ENCODE measurements around the gene FRMD1. TPM values are rescaled to one million over a fixed set of nuclear protein-coding genes. Genes with fewer than 3 reads are reported as not detected.

Gene FRMD1
- total RNA-seq, 1 donor from 2014 or later: not detected

DNA sequence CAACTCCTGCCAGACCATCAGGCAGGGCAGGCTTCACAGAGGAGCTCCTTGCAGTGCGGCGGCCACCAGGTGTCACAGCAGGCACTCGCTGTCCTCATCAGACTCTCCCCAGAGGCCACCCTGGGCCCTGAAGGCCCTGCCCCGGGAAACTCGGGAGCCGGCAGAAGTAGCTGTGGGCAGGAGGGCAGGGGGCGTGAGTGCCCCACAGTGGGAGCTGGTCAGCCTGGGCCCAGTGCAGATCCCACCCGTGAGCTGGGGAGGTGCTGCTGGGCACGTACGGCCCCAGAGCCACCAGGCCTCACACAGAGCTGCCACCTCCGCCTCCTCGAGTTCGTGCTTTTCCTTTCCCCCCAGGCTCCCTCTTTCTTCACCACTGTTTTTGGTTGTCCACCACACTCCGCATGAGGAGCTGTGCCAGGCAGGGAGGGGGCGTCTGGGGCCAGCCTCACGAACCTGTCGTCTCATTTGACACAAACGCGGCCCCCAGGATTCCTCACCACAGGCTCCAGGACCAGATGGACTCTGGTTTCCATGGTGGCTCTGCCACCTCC is 33.8 kb downstream of the FRMD1 start:
- H3K9ac ChIP-seq (ENCODE audit: low read length): no peak overlapping the region
- no peak overlapping the region for H3K27ac Mint-ChIP-seq (ENCODE audit: unreplicated experiment)
- DNase-seq (ENCODE audit: low read depth) (no peak), FAIRE-seq (no peak)
- no peaks in the 10 kb centered on the region for H3K4me1 Mint-ChIP-seq (ENCODE audit: low read depth, unreplicated experiment)
- H3K4me1 ChIP-seq (ENCODE audit: insufficient read depth, low read length): no peaks in the 10 kb centered on the region
- H3K27me3 ChIP-seq (ENCODE audit: insufficient read depth, low read length): no peaks in the 10 kb centered on the region
- H3K9me3 ChIP-seq (ENCODE audit: insufficient read depth, low read depth, low read length): peaks cover 8% of the 10 kb centered on the region
- H3K4me2 ChIP-seq (ENCODE audit: low read length): no peak overlapping the region
- no peak overlapping the region for H3K27ac ChIP-seq (ENCODE audit: low read depth, low read length)
- no peak overlapping the region for H3K4me3 ChIP-seq (ENCODE audit: insufficient read depth, low read depth, low read length)
- no peaks in the 10 kb centered on the region for H4K20me1 ChIP-seq (ENCODE audit: insufficient read depth, low read length)
- no peak for TF ChIP-seq EZH2 (IDR thresholded peaks at IDR 0.05; ENCODE audit: insufficient read depth, low read length)
- TF ChIP-seq CTCF (IDR thresholded peaks at IDR 0.05; ENCODE audit: insufficient read depth, low read depth, low read length): no peak
- no peaks in the 10 kb centered on the region for H3K36me3 ChIP-seq (ENCODE audit: insufficient read depth, low read length)
- no peaks in the 10 kb centered on the region for H3K79me2 ChIP-seq (ENCODE audit: insufficient read depth, low read length)
- peaks cover 7% of the 10 kb centered on the region for H3K27me3 Mint-ChIP-seq (ENCODE audit: low read depth, unreplicated experiment)
- H3K4me3 Mint-ChIP-seq (ENCODE audit: unreplicated experiment): no peak overlapping the region
- H3K9me3 Mint-ChIP-seq (ENCODE audit: unreplicated experiment): peaks cover 16% of the 10 kb centered on the region
- H3K36me3 Mint-ChIP-seq (ENCODE audit: low read depth, unreplicated experiment): no peaks in the 10 kb centered on the region
- H2AFZ ChIP-seq (ENCODE audit: low read depth, low read length): no peak overlapping the region

- H3K4me2 ChIP-seq (ENCODE audit: low read length): no peak overlapping the region
- no peak overlapping the region for H3K4me3 Mint-ChIP-seq (ENCODE audit: unreplicated experiment)
- H3K27ac Mint-ChIP-seq (ENCODE audit: unreplicated experiment): no peak overlapping the region
Observed at GRCh38 chr6:168044521-168045130, 34.4 kb downstream of the FRMD1 start.

More at GRCh38 chr6:168044521-168045130, 34.4 kb downstream of the FRMD1 start:
- H3K4me1 ChIP-seq (ENCODE audit: insufficient read depth, low read length): no peaks in the 10 kb centered on the region
- H3K36me3 ChIP-seq (ENCODE audit: insufficient read depth, low read length): no peaks in the 10 kb centered on the region
- DNase-seq (ENCODE audit: low read depth) (no peak), FAIRE-seq (no peak)
- no peaks in the 10 kb centered on the region for H3K36me3 Mint-ChIP-seq (ENCODE audit: low read depth, unreplicated experiment)
- H3K4me3 ChIP-seq (ENCODE audit: insufficient read depth, low read depth, low read length): no peak overlapping the region
- H3K9me3 Mint-ChIP-seq (ENCODE audit: unreplicated experiment): peaks cover 21% of the 10 kb centered on the region
- no peaks in the 10 kb centered on the region for H3K79me2 ChIP-seq (ENCODE audit: insufficient read depth, low read length)
- H3K27me3 Mint-ChIP-seq (ENCODE audit: low read depth, unreplicated experiment): peaks cover 7% of the 10 kb centered on the region
- TF ChIP-seq EZH2 (IDR thresholded peaks at IDR 0.05; ENCODE audit: insufficient read depth, low read length): no peak
- TF ChIP-seq CTCF (IDR thresholded peaks at IDR 0.05; ENCODE audit: insufficient read depth, low read depth, low read length): no peak
- no peak overlapping the region for H3K9ac ChIP-seq (ENCODE audit: low read length)
- no peaks in the 10 kb centered on the region for H4K20me1 ChIP-seq (ENCODE audit: insufficient read depth, low read length)
- H3K4me1 Mint-ChIP-seq (ENCODE audit: low read depth, unreplicated experiment): no peaks in the 10 kb centered on the region
- no peaks in the 10 kb centered on the region for H3K27me3 ChIP-seq (ENCODE audit: insufficient read depth, low read length)
- no peak overlapping the region for H3K27ac ChIP-seq (ENCODE audit: low read depth, low read length)
- no peak overlapping the region for H2AFZ ChIP-seq (ENCODE audit: low read depth, low read length)
- peaks cover 12% of the 10 kb centered on the region for H3K9me3 ChIP-seq (ENCODE audit: insufficient read depth, low read depth, low read length)

Measured in astrocyte (in vitro differentiated cells and primary cell).